SK-N-MC (cell line): ENCODE measurements around the gene HMGN1.

Experiments used
- DNase-seq: peaks from one replicate; pipeline ENCODE4 v3.0.0-alpha.2; 2011; ENCODE audit warnings: low read depth, low spot score
- H3K27ac ChIP-seq: fragments of 200-600 bp; sonication (generic); 2 replicates; pipeline ENCODE4 v1.5.1; 2016; ENCODE audit warnings: mixed run types
- H3K36me3 ChIP-seq: fragments of 200-600 bp; sonication (generic); 2 replicates; pipeline ENCODE4 v1.6.1; 2017; ENCODE audit warnings: antibody characterized with exemption, low read length, mixed read lengths; ENCODE audit not compliant: insufficient read depth
- H3K4me3 ChIP-seq: fragments of 200-600 bp; sonication (generic); 2 replicates; pipeline ENCODE4 v1.5.1; 2016
- H3K9ac ChIP-seq: fragments of 200-600 bp; sonication (generic); 2 replicates; pipeline ENCODE4 v1.8.0; 2017; ENCODE audit warnings: mixed run types, mixed read lengths; ENCODE audit not compliant: insufficient read length
- H3K9me3 ChIP-seq: fragments of 200-600 bp; sonication (generic); 2 replicates; pipeline ENCODE4 v1.6.1; 2017; ENCODE audit warnings: low read depth, mild to moderate bottlenecking, antibody characterized with exemption, low read length, moderate library complexity, mixed read lengths
- EZH2 ChIP-seq: fragments of 200-600 bp; sonication (generic); IDR thresholded peaks from one replicate; pipeline ENCODE4 v1.6.1; 2017; ENCODE audit warnings: antibody characterized with exemption
- FOXP2 ChIP-seq: optimal IDR thresholded peaks from 2 replicates; pipeline ENCODE3; 2011; ENCODE audit warnings: mild to moderate bottlenecking, moderate library complexity; ENCODE audit not compliant: insufficient read depth; ENCODE audit errors: extremely low read length, control extremely low read depth
- POLR2AphosphoS5 ChIP-seq: IDR thresholded peaks from 2 replicates; pipeline ENCODE4 v1.6.1; 2012; ENCODE audit warnings: mild to moderate bottlenecking, low read depth, low read length, borderline replicate concordance

The HMGN1 gene

GRCh38 chr21:39330001-39330400 lies 18.9 kb downstream of the HMGN1 start:
- Histone ChIP-seq H3K27ac (no peak overlapping the region), H3K9ac (no peak overlapping the region), H3K9me3 (no peaks in the 10 kb centered on the region), H3K4me3 (no peak overlapping the region), H3K36me3 (no peaks in the 10 kb centered on the region)
- no peak for DNase-seq
- TF ChIP-seq FOXP2 (no peak), POLR2AphosphoS5 (no peak), EZH2 (no peak)

- Histone ChIP-seq H3K36me3 (no peaks in the 10 kb centered on the region), H3K4me3 (no peak overlapping the region), H3K9ac (no peak overlapping the region), H3K27ac (no peak overlapping the region), H3K9me3 (no peaks in the 10 kb centered on the region)
- TF ChIP-seq EZH2 (no peak), POLR2AphosphoS5 (no peak), FOXP2 (no peak)
- no peak for DNase-seq
Observed at GRCh38 chr21:39327727-39328126, 21.2 kb downstream of the HMGN1 start.

GRCh38 chr21:39326607-39327307 lies 22.1 kb downstream of the HMGN1 start:
- H3K27ac ChIP-seq: no peak overlapping the region
- no peak overlapping the region for H3K4me3 ChIP-seq
- no peaks in the 10 kb centered on the region for H3K36me3 ChIP-seq
- TF ChIP-seq EZH2 (no peak), POLR2AphosphoS5 (no peak), FOXP2 (no peak)
- H3K9ac ChIP-seq: no peak overlapping the region
- H3K9me3 ChIP-seq: no peaks in the 10 kb centered on the region
- DNase-seq: no peak

- TF ChIP-seq EZH2 (no peak), FOXP2 (no peak), POLR2AphosphoS5 (no peak)
- no peak overlapping the region for H3K9ac ChIP-seq
- H3K27ac ChIP-seq: no peak overlapping the region
- no peak for DNase-seq
- H3K4me3 ChIP-seq: no peak overlapping the region
- H3K36me3 ChIP-seq: no peaks in the 10 kb centered on the region
- H3K9me3 ChIP-seq: no peaks in the 10 kb centered on the region
Observed at GRCh38 chr21:39325458-39325857, 23.4 kb downstream of the HMGN1 start.

GRCh38 chr21:39321424-39321823 lies 27.5 kb downstream of the HMGN1 start:
- DNase-seq: no peak
- H3K4me3 ChIP-seq: no peak overlapping the region
- TF ChIP-seq EZH2 (no peak), FOXP2 (no peak)
- H3K9me3 ChIP-seq: no peaks in the 10 kb centered on the region
- no peak overlapping the region for H3K27ac ChIP-seq
- no peak overlapping the region for H3K9ac ChIP-seq
- H3K36me3 ChIP-seq: no peaks in the 10 kb centered on the region

- TF ChIP-seq EZH2 (no peak), POLR2AphosphoS5 (no peak)
- Histone ChIP-seq H3K36me3 (no peaks in the 10 kb centered on the region), H3K27ac (no peak overlapping the region), H3K4me3 (no peak overlapping the region), H3K9me3 (no peaks in the 10 kb centered on the region), H3K9ac (no peak overlapping the region)
- no peak for DNase-seq
Observed at GRCh38 chr21:39319814-39320332, 29.0 kb downstream of the HMGN1 start.

- Histone ChIP-seq H3K9ac (no peak overlapping the region), H3K36me3 (no peaks in the 10 kb centered on the region), H3K9me3 (no peaks in the 10 kb centered on the region), H3K4me3 (no peak overlapping the region), H3K27ac (no peak overlapping the region)
- no peak for TF ChIP-seq FOXP2
- TF ChIP-seq EZH2: no peak
- TF ChIP-seq POLR2AphosphoS5: no peak
- no peak for DNase-seq
Observed at GRCh38 chr21:39319251-39319756, 29.6 kb downstream of the HMGN1 start.

- no peaks in the 10 kb centered on the region for H3K9me3 ChIP-seq
- TF ChIP-seq EZH2 (no peak), FOXP2 (no peak), POLR2AphosphoS5 (no peak)
- H3K4me3 ChIP-seq: no peak overlapping the region
- DNase-seq: no peak
- H3K9ac ChIP-seq: no peak overlapping the region
- no peak overlapping the region for H3K27ac ChIP-seq
- no peaks in the 10 kb centered on the region for H3K36me3 ChIP-seq
Observed at GRCh38 chr21:39318091-39318959, 30.6 kb downstream of the HMGN1 start.
